GM13976 (cell line): ENCODE measurements around the gene CDK14.

ENCODE experiments used
- DNase-seq: peaks from one replicate; pipeline ENCODE4 v3.0.0; 2012; ENCODE audit warnings: low spot score
- in situ Hi-C: fragments of 300-500 bp; cut with MboI; formaldehyde crosslinking; loops from one replicate; pipeline ENCODE4 v1.12.0; 2022; ENCODE audit warnings: low sequenced_read_pairs, mixed read lengths, inconsistent platforms; ENCODE audit not compliant: unreplicated experiment
- TF ChIP-seq, protein P1 (sequence below): IDR thresholded peaks from 2 replicates; pipeline ENCODE4 v1.5.1; 2012; ENCODE audit warnings: borderline replicate concordance, mild to moderate bottlenecking; ENCODE audit not compliant: insufficient read depth; ENCODE audit errors: extremely low read depth, missing control alignments, control extremely low read depth

CDK14 gene

DNA sequence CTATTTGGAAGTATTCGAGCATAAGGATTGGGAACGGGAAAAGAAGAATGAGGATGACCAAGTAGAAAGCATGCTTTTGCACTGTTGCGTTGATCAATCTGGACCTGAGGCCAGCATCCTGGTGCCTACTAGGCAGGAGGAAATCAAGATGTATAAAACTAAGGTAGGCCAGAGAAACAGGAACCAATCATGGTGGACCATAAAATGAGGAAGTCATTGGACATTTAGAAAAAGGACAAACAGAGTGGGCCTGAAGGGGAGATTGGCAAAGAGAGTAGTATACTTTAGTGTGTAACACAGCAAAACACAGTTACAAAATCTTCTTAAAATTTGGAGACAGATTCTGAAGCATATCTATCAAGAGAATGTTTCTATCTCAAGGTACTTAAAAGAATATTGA, 497.1 kb downstream of the CDK14 start:
- no peak for DNase-seq
- in situ Hi-C loops: loop anchor here (25.0 kb wide), 1 partner anchor 544 kb away; no protein-coding TSS in a partner anchor
- TF ChIP-seq, protein P1, sequence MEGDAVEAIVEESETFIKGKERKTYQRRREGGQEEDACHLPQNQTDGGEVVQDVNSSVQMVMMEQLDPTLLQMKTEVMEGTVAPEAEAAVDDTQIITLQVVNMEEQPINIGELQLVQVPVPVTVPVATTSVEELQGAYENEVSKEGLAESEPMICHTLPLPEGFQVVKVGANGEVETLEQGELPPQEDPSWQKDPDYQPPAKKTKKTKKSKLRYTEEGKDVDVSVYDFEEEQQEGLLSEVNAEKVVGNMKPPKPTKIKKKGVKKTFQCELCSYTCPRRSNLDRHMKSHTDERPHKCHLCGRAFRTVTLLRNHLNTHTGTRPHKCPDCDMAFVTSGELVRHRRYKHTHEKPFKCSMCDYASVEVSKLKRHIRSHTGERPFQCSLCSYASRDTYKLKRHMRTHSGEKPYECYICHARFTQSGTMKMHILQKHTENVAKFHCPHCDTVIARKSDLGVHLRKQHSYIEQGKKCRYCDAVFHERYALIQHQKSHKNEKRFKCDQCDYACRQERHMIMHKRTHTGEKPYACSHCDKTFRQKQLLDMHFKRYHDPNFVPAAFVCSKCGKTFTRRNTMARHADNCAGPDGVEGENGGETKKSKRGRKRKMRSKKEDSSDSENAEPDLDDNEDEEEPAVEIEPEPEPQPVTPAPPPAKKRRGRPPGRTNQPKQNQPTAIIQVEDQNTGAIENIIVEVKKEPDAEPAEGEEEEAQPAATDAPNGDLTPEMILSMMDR: no peak

DNA sequence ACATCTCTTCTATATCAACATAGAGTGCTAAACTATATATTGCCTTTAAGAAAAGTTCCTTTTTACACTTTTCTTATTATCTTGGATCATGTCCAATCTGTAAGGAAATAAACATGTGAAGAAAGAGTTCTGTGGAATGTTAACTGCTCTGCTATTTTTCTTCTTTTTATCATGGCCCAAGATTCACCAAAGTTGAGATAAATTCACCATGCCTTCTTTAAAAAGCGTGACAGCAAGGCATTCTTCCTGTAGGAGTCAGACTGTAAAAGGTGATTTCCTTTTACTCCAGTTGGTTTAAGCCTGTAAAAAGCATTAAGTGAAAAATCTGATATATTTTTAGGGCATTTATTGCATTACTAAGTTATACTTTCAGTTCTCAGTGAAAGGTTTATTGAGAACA, 502.4 kb downstream of the CDK14 start:
- in situ Hi-C loops: loop anchor here (25.0 kb wide), 1 partner anchor 539 kb away; no protein-coding TSS in a partner anchor
- no peak for DNase-seq
- TF ChIP-seq, protein P1: no peak

DNA sequence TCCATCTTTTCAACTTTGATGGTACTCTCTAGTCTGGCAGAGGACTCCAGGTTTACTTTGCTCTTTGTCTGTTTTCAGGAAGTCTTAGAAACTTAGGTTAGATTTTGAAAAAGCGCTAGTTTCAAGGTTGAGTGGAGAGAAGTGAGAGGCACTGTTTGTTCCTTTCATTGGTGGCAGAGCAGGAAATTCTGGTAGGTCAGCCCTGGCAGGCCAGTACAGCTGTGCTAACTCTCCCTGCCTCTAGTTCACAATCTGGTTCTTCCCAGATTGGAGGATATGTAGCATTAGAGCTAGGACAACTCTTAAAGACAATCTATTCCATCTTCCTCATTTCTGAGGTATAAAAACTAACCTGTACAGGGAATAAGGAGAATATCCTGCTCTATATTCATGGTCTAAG, 507.2 kb downstream of the CDK14 start:
- no peak for DNase-seq
- TF ChIP-seq, protein P1: no peak
- in situ Hi-C loops: no loop called here

DNA sequence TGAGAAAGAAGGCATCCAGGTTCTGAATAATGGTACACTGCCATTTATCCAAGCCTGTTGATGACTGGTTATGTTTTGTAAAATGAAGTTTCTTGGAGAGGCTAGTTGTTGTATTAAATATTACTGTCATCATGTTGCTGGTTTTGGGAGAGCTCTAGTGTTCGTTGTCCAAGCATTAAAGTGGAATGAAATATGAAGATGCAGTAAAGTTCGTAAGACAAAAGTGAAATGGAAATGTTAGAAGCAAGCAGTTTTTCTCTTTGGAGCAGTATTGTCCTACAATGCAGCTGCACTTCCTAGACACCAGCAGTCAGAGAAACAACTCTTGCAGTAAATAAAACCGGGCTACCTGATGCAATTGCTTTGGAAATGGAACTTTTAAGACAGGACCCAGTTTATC, 511.3 kb downstream of the CDK14 start:
- no peak for DNase-seq
- in situ Hi-C loops: no loop called here
- TF ChIP-seq, protein P1: no peak

DNA sequence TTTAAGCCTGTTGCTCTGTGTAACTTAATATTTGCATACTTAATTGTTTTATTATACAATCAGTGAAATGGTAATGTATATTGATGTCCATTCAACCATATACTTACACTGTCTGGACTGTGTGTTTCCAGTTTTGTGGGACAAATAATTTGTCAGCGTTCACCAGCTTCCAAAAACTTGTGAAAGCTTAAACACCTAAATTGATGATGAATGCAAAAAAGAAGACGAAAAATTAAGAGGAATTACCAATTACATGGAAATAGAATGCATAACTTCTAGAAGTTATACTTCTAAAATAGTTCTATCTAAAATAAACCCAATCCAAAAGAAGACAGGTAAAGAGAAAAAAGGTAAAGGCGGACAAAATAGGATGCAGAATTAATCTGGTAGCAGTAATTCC, 513.1 kb downstream of the CDK14 start:
- TF ChIP-seq, protein P1: no peak
- no peak for DNase-seq
- in situ Hi-C loops: no loop called here

DNA sequence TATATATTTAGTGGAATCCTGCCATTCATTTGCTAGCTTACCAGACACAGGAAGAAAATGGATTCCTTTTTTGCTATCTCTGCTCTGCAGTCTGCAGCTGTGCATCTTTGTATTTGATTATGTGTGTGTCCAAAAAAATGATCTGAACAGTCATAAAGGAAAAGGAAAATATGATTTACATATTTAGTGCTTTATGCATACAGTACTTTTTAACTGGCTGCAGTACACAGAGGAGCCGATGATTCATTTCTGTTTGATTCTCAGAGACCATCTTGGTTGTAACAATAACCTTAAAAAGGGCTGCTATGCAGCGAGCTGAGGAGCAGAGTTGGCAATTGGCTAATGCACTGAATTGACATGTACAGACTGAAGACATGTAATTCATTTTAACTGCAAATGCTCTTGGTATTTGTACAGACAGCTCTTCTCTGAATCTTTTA, 516.8 kb downstream of the CDK14 start:
- TF ChIP-seq, protein P1: no peak
- in situ Hi-C loops: no loop called here
- no peak for DNase-seq

DNA sequence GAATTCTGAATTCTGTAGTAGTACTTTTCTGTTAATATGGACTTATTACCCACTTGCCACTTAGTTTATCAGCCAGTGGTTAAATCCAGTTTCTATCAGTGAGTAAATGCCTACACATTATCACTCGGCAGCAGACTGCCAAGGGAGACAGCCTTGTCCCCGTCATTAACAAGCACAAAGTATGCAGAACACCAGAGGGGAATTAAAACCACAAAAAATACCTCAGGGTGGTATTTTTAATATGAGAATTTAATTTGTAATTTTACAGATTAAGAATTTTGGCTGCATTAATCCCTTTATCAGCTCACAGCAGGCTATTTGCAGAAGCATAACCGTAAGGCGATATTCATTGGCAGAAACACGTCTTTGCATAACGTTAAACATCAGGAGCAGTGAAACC, 518.1 kb downstream of the CDK14 start:
- in situ Hi-C loops: no loop called here
- no peak for DNase-seq
- TF ChIP-seq, protein P1: no peak
